ENCODE data around the gene RYR1. TPM values are rescaled to one million over a fixed set of nuclear protein-coding genes. Genes with fewer than 3 reads are reported as not detected.

The RYR1 gene
- polyA plus RNA-seq, 1 of the 3 experiments (the other 2 are of a cell fraction), result under 0.01 TPM

- Histone ChIP-seq H3K27ac (ENCODE audit: low read depth in 2 of 2, low read length in 1 of 2) (peak overlapping the region; percentile 71 to 92), H3K27me3 (ENCODE audit: insufficient read depth) (no peaks in the 10 kb centered on the region), H4K20me1 (ENCODE audit: insufficient read depth) (no peaks in the 10 kb centered on the region), H2AFZ (ENCODE audit: low read depth) (peak overlapping the region; percentile 82), H3K4me2 (peak overlapping the region; percentile 67), H3K9me3 (no peaks in the 10 kb centered on the region), H3K79me2 (ENCODE audit: insufficient read depth) (no peaks in the 10 kb centered on the region), H3F3A (replicated peaks; ENCODE audit: insufficient read depth) (peaks cover 10% of the 10 kb centered on the region), H3K9me2 (no peaks in the 10 kb centered on the region), H3K9ac (peak overlapping the region; percentile 45; the same call in 1 of the 2 replicates), H3K36me3 (replicated peaks in 1 of 2; ENCODE audit: control insufficient read depth in 1 of 2, insufficient read depth in 2 of 2, low read length in 1 of 2) (no peaks in the 10 kb centered on the region), H3K4me3 (ENCODE audit: low read depth in 2 of 2, low read length in 1 of 2) (peak overlapping the region; percentile 52 to 56), H3K4me1 (ENCODE audit: control insufficient read depth in 1 of 2, insufficient read depth in 2 of 2, low read depth in 1 of 2, low read length in 1 of 2) (peaks cover 4 to 17% of the 10 kb centered on the region in 2 experiments; a peak in 2 of 4 replicates)
- peak; percentile 93 for DNase-seq
- ChIA-PET CTCF (interaction anchor here (0.6 to 2.5 kb wide), 17 partner anchors 11 to 642 kb away, joined by 3 to 32 read pairs (median 4); partner anchors contain the start of genes EIF3K, FAM98C and MAP4K1), POLR2A (interaction anchor here (0.5 to 1.7 kb wide), 5 partner anchors 75 to 386 kb away, joined by 3 to 8 read pairs (median 4); partner anchors contain the start of genes EIF3K, MRPS12 and SARS2)
- 12% methylated on average over 19 of the region's 21 CpGs for WGBS (ENCODE audit: low lambda C conversion rate)
- TF ChIP-seq SIN3A (IDR thresholded peaks at IDR 0.05; ENCODE audit: borderline replicate concordance, low read depth, low read length) (no peak), SMC3 (IDR thresholded peaks at IDR 0.05; ENCODE audit: low read depth, low read length) (peak; percentile 50; the same call in 1 of the 2 replicates), USF2 (IDR thresholded peaks at IDR 0.05; ENCODE audit: borderline replicate concordance, low read depth, low read length) (0 out of 2 replicates have a peak, but pooled peaks have one; percentile 3), FOXJ3 (CRISPR knock-in tag; IDR thresholded peaks at IDR 0.05) (peak; percentile 71; the same call in 1 of the 2 replicates), RFX5 (IDR thresholded peaks at IDR 0.05; ENCODE audit: low read length) (peak; percentile 83), ZBTB33 (IDR thresholded peaks at IDR 0.05; ENCODE audit: borderline replicate concordance, low read depth) (no peak), MXI1 (IDR thresholded peaks at IDR 0.05; ENCODE audit: low read depth, low read length) (peak; percentile 74), TCF12 (IDR thresholded peaks at IDR 0.05) (peak; percentile 73; the same call in 1 of the 2 replicates), GABPA (IDR thresholded peaks at IDR 0.05; ENCODE audit: low read depth) (no peak), CTCF (IDR thresholded peaks at IDR 0.05) (peak; percentile 73), GATA2 (CRISPR knock-in tag; IDR thresholded peaks at IDR 0.05) (no peak), CHD2 (IDR thresholded peaks at IDR 0.05; ENCODE audit: low read length, partially characterized antibody) (peak; percentile 34), PBX3 (IDR thresholded peaks at IDR 0.05) (peak; percentile 99), MAX (IDR thresholded peaks at IDR 0.05; ENCODE audit: low read depth) (peak; percentile 83), REST (IDR thresholded peaks at IDR 0.05; ENCODE audit: low read depth, low read length) (no peak), JUND (IDR thresholded peaks at IDR 0.05) (peak; percentile 95), RCOR1 (IDR thresholded peaks at IDR 0.05; ENCODE audit: low read length) (peak; percentile 48), EP300 (IDR thresholded peaks at IDR 0.05; ENCODE audit: borderline replicate concordance in 1 of 2, low read depth in 1 of 2, low read length in 1 of 2) (peak in 1 of 2 experiments; percentile 63; a peak in 1 of 4 replicates), POLR2AphosphoS5 (IDR thresholded peaks at IDR 0.05; ENCODE audit: low read depth, low read length) (peak; percentile 83), FOSL2 (IDR thresholded peaks at IDR 0.05; ENCODE audit: borderline replicate concordance, low read depth) (peak; percentile 97)
Measured at GRCh38 chr19:38543807-38544568, 110.5 kb downstream of the RYR1 start.

Data from SK-N-SH (cell line).